GM21360 (cell line): ENCODE results near the gene TIMMDC1.
"Not testable (repeated sequence)": the region's sequence is repeated elsewhere in the genome, so short reads cannot be mapped to it uniquely, and the experiment has no call there.

Source experiments
- ATAC-seq: cut with Tn5 transposase; IDR thresholded peaks from one replicate; pipeline ENCODE4 v1.9.1; 2021; ENCODE audit warnings: mild to moderate bottlenecking, moderate library complexity; ENCODE audit not compliant: unreplicated experiment

The TIMMDC1 gene

DNA sequence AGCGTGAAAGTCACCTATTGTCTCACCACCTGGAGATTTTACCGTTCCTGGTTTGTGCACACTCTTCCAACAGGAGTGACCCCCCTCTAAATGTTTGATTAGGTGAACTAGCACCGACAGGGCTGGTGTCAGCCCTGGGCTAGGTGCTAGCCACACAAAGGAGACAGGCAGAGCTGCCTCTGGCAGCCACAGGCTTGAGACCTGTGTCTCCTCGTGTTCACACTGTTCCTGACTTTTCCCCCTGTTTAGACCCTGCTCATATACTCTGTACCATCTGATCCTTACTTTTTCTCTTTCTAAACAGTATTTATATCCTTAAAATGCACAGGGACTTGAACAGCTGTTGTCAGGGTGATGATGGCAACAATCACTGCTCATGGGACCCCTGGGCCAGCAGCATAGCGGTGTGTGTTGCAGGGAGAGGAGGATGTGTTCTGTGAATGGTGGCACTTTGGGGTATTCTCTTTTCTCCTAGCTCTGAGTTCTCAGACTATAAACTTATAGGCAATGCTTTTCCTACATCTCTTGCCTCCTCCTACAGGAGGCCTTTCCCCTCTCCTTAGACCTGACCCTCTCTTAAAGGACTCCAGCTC, 55.6 kb downstream of the TIMMDC1 start:
- ATAC-seq, result no peak

DNA sequence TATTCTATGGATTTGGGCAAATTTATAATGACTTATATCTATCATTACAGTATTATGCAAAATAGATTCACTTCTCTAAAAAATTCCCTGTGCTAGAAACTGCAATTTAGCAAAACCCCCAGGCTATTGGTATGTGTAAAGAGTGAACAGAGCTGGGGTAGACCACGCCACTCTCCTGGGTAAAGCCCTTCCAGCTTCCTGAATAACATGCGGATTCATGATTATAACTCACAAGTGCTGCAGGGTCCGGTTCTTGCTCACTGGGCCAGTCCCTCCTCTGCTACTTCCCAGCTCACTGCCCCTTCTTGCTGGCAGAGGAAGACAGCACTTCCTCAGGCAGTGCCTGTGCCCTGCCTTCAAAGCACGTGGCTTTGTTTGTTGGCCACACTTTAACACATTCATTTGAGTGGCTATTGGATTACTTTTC, 57.0 kb downstream of the TIMMDC1 start:
- no peak for ATAC-seq

DNA sequence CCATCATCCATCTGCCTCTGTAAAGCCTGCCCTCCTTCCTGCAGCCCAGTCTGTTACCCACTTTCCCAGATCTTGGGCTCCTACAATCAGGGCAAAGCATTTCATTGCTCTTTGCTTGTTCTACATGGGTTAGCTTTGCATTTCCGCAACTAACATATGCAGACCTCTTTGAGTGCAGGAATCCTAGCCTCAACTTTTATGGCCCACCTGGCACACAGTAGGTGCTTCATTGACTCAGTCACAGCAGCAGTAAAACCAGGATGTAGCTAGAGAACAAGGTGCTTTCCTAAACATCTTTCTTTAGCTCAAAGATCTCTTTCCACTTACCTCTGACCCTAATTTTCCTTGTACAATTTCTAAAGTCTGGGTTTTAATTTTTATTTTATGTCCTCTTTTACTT, 57.6 kb downstream of the TIMMDC1 start:
- ATAC-seq, result no peak

GRCh38 chr3:119557192-119557876, 59.0 kb downstream of the TIMMDC1 start:
- ATAC-seq, result no peak

GRCh38 chr3:119557877-119558269, 59.5 kb downstream of the TIMMDC1 start:
- ATAC-seq, result no peak

- no peak for ATAC-seq
Measured at GRCh38 chr3:119558626-119559317, 60.4 kb downstream of the TIMMDC1 start.

DNA sequence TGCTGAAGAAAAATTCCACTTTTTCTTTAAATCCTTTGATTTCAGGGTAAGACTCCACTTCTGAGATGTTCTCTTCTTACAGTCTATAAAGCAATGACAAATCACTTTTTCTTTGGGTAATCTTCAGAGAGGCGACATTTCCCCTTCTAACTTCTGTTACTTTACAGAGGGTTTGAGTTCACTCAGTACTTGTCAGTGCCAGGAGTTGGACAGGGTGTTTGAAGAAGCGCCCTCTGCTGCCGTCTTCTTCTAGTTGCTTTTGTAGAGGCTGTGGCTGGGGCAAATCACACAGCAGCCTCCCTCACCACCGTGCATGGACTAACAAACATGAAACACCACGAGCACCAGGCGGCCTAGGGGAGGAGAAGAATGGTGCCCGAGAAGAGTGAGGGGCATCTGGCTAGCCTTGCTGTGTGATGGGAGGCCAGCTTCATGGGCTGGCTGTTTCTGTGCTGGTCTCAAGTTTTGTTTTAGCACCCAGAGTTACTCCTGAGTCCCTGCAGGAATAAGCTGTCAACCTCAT, 61.2 kb downstream of the TIMMDC1 start, which contains the start of gene CD80:
TSS of gene CD80 (minus strand) at position 174 of the 523 bp plus-strand sequence. CDS start 1,886 bp downstream, outside the sequence.
- peak; percentile 48 for ATAC-seq

- no peak for ATAC-seq
Measured at GRCh38 chr3:119560160-119560559, 61.8 kb downstream of the TIMMDC1 start.

- peak; percentile 72 for ATAC-seq
Measured at GRCh38 chr3:119562307-119562961, 64.1 kb downstream of the TIMMDC1 start.

GRCh38 chr3:119563334-119563733, 65.0 kb downstream of the TIMMDC1 start:
- ATAC-seq, result not testable (repeated sequence)

DNA sequence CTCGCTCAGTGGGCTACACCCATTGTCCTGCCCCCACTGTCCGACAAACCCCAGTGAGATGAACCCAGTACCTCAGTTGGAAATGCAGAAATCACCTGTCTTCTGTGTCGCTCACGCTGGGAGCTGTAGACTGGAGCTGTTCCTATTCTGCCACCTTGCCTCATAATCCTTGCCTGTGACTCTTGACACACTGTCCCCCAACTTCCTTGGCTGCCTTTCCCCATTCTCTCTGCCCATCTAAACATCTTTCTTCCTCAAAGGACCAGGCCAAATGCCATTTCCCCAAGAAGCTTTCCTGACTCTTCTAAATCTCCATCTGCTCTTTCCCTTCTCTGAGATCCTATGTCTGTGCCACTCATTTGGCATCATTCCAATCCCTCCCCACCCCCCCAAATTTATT, 70.8 kb downstream of the TIMMDC1 start:
- no peak for ATAC-seq

GRCh38 chr3:119570229-119570628, 71.9 kb downstream of the TIMMDC1 start:
- peak; percentile 46 for ATAC-seq

DNA sequence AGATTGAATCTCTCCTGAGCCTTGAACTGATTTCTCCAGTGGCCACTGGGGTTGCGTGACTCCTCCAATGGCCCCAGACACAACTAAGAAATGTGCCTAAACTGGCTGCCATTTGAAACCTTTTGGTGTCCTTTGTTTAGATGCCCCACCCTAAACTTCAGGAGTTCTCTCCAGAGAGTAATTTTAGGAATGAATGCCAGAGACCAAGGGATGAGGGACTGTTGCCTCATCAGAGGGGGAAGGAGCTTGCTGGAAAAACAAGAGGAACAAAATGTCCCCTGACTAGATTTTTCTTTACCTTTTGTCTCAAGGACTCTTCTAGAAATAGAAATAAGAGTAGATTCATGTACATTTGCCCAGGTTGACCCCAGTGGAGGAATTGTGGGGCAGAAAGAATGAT, 72.9 kb downstream of the TIMMDC1 start:
- ATAC-seq, result no peak

GRCh38 chr3:119571688-119572087, 73.3 kb downstream of the TIMMDC1 start:
- ATAC-seq, result no peak
